OCI-LY1 (cell line): ENCODE measurements around the gene LCN12.

Experiments used
- EZH2 ChIP-seq: fragments of 200-600 bp; sonication (generic), shearing (Covaris generic); IDR thresholded peaks from 2 replicates; pipeline ENCODE4 v1.8.0; 2017; ENCODE audit warnings: borderline replicate concordance, mixed run types, mild to moderate bottlenecking, antibody characterized with exemption, low read length, moderate library complexity, mixed read lengths
- TF ChIP-seq, protein P1 (sequence below): fragments of 200-600 bp; sonication (generic), shearing (Covaris generic); IDR thresholded peaks from 2 replicates; pipeline ENCODE4 v1.5.1; 2017; ENCODE audit warnings: mild to moderate bottlenecking, antibody characterized with exemption, low read length, moderate library complexity, mixed read lengths

GRCh38 chr9:136962163-136962562 lies 10.1 kb downstream of the LCN12 start:
- TF ChIP-seq, protein P1, sequence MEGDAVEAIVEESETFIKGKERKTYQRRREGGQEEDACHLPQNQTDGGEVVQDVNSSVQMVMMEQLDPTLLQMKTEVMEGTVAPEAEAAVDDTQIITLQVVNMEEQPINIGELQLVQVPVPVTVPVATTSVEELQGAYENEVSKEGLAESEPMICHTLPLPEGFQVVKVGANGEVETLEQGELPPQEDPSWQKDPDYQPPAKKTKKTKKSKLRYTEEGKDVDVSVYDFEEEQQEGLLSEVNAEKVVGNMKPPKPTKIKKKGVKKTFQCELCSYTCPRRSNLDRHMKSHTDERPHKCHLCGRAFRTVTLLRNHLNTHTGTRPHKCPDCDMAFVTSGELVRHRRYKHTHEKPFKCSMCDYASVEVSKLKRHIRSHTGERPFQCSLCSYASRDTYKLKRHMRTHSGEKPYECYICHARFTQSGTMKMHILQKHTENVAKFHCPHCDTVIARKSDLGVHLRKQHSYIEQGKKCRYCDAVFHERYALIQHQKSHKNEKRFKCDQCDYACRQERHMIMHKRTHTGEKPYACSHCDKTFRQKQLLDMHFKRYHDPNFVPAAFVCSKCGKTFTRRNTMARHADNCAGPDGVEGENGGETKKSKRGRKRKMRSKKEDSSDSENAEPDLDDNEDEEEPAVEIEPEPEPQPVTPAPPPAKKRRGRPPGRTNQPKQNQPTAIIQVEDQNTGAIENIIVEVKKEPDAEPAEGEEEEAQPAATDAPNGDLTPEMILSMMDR = no peak
- no peak for TF ChIP-seq EZH2
